Breast epithelium (tissue), 3 donors: ENCODE data around the gene TREML4.

ENCODE experiments used
- CTCF ChIP-seq, 3 donors: fragments of 450-650 bp; IDR thresholded peaks; one replicate each; pipeline ENCODE4 v1.5.1; 2016 to 2017; ENCODE audit warnings: antibody characterized with exemption in 3 of 3, mild to moderate bottlenecking in 3 of 3, moderate library complexity in 3 of 3
- POLR2AphosphoS5 ChIP-seq, 3 donors: sonication (generic); formaldehyde crosslinking; IDR thresholded peaks; one replicate each; pipeline ENCODE4 v1.6.1; 2017; ENCODE audit warnings: antibody characterized with exemption in 3 of 3

GRCh38 chr6:41278699-41279405, 50.7 kb downstream of the TREML4 start:
- no peak for TF ChIP-seq CTCF (IDR thresholded peaks at IDR 0.05)
- TF ChIP-seq POLR2AphosphoS5 (IDR thresholded peaks at IDR 0.05): no peak
